ENCODE results near the gene CRIP2.

Gene CRIP2

GRCh38 chr14:105445901-105446845 is 28.4 kb upstream of the CRIP2 start:
- Histone ChIP-seq H3K27me3 (ENCODE audit: insufficient read depth, poor library complexity, severe bottlenecking) (no peaks in the 10 kb centered on the region), H3K4me3 (ENCODE audit: severe bottlenecking) (no peak overlapping the region), H3K9me3 (ENCODE audit: severe bottlenecking) (no peaks in the 10 kb centered on the region), H3K36me3 (ENCODE audit: low read depth) (peaks cover 52% of the 10 kb centered on the region), H3K27ac (ENCODE audit: poor library complexity, severe bottlenecking) (no peak overlapping the region), H3K4me1 (ENCODE audit: insufficient read depth, poor library complexity, severe bottlenecking) (no peaks in the 10 kb centered on the region)
- no peak for DNase-seq (ENCODE audit: low spot score)
- TF ChIP-seq, protein P1, sequence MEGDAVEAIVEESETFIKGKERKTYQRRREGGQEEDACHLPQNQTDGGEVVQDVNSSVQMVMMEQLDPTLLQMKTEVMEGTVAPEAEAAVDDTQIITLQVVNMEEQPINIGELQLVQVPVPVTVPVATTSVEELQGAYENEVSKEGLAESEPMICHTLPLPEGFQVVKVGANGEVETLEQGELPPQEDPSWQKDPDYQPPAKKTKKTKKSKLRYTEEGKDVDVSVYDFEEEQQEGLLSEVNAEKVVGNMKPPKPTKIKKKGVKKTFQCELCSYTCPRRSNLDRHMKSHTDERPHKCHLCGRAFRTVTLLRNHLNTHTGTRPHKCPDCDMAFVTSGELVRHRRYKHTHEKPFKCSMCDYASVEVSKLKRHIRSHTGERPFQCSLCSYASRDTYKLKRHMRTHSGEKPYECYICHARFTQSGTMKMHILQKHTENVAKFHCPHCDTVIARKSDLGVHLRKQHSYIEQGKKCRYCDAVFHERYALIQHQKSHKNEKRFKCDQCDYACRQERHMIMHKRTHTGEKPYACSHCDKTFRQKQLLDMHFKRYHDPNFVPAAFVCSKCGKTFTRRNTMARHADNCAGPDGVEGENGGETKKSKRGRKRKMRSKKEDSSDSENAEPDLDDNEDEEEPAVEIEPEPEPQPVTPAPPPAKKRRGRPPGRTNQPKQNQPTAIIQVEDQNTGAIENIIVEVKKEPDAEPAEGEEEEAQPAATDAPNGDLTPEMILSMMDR (IDR thresholded peaks at IDR 0.05; ENCODE audit: poor library complexity, severe bottlenecking) = no peak
- no peak for ATAC-seq (ENCODE audit: low read depth)

GRCh38 chr14:105446971-105447370 is 27.6 kb upstream of the CRIP2 start:
- no peak overlapping the region for H3K4me3 ChIP-seq (ENCODE audit: severe bottlenecking)
- no peaks in the 10 kb centered on the region for H3K27me3 ChIP-seq (ENCODE audit: insufficient read depth, poor library complexity, severe bottlenecking)
- H3K4me1 ChIP-seq (ENCODE audit: insufficient read depth, poor library complexity, severe bottlenecking) = no peaks in the 10 kb centered on the region
- ATAC-seq (ENCODE audit: low read depth) (no peak), DNase-seq (ENCODE audit: low spot score) (no peak)
- TF ChIP-seq, protein P1 (IDR thresholded peaks at IDR 0.05; ENCODE audit: poor library complexity, severe bottlenecking) = no peak
- H3K9me3 ChIP-seq (ENCODE audit: severe bottlenecking) = no peaks in the 10 kb centered on the region
- H3K36me3 ChIP-seq (ENCODE audit: low read depth) = peaks cover 51% of the 10 kb centered on the region
- H3K27ac ChIP-seq (ENCODE audit: poor library complexity, severe bottlenecking) = no peak overlapping the region

DNA sequence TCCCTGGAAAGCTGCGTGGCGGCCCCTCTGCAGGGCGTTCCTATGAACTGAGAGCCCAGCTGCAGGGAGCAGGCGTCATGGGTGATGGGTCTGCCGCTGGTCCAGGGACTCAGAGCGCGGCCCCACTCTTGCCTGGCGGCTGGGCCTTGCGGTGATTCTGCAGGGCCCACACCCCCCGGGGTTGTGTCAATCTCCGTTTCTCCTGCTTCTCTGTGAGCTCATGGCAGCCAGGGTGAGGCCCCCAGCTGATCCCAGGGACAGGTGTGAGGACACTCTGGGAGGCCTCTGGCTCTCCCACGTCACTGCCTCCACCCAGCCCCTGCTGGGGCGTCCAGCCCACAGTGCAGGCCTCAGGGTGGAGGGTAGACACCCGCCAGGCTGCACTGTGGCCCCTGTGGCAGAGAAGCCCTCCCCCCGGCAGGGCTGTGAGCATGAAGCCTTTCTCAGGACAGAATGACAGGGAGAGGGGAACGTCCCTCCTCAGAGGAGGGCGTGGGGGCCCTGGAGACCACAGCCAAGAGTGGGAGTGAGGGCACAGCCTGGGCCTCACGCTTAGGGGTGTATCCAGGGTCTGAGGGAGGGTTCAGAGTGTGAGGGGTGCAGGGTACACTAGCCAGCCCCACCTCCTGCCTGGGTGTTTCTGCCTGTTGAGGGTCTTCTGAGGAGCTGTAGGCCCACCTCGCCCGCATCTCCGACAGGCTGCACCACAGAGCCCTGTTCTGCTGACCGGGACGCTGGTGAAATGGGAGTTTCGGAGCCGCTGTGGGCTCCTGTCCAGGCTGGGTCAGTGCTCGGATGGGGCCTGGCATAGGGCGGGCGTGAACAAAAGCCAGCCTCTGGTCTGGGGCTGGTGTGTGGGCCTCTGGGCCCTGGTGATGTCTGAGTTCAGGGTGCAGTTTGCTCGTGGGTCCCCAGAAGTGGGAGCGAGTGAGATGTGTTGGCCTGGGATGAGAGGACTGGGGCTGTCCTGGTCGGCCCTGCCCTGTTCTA is 26.7 kb upstream of the CRIP2 start:
- TF ChIP-seq, protein P1 (IDR thresholded peaks at IDR 0.05; ENCODE audit: poor library complexity, severe bottlenecking) = no peak
- Histone ChIP-seq H3K36me3 (ENCODE audit: low read depth) (peaks cover 59% of the 10 kb centered on the region), H3K9me3 (ENCODE audit: severe bottlenecking) (no peaks in the 10 kb centered on the region), H3K4me1 (ENCODE audit: insufficient read depth, poor library complexity, severe bottlenecking) (no peaks in the 10 kb centered on the region), H3K27ac (ENCODE audit: poor library complexity, severe bottlenecking) (no peak overlapping the region), H3K27me3 (ENCODE audit: insufficient read depth, poor library complexity, severe bottlenecking) (no peaks in the 10 kb centered on the region), H3K4me3 (ENCODE audit: severe bottlenecking) (no peak overlapping the region)
- DNase-seq (ENCODE audit: low spot score) (no peak), ATAC-seq (ENCODE audit: low read depth) (peak; percentile 9)

DNA sequence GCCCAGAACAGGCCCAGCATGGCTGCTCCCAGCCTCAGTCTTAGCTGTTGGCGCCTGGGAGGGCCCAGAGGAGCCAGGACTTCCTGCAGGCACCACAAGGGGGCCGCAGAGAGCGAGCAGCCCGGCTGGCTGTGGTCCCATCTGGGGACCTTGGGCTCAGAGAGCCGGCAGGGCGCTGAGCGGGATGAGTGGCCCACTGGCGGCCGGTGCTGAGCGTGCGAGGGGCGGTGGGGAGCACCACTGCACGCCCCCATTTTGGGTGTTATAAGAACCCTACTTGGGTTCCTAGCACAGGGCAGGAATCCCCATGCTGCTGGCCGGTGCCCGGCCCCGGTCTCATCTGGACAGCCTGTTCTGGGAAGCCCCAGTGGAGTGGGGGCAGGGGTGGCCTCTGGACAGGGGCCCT is 25.9 kb upstream of the CRIP2 start:
- Histone ChIP-seq H3K9me3 (ENCODE audit: severe bottlenecking) (no peaks in the 10 kb centered on the region), H3K27ac (ENCODE audit: poor library complexity, severe bottlenecking) (no peak overlapping the region), H3K4me3 (ENCODE audit: severe bottlenecking) (no peak overlapping the region), H3K4me1 (ENCODE audit: insufficient read depth, poor library complexity, severe bottlenecking) (no peaks in the 10 kb centered on the region), H3K27me3 (ENCODE audit: insufficient read depth, poor library complexity, severe bottlenecking) (no peaks in the 10 kb centered on the region), H3K36me3 (ENCODE audit: low read depth) (peaks cover 55% of the 10 kb centered on the region)
- ATAC-seq (ENCODE audit: low read depth) = peak; percentile 62
- DNase-seq (ENCODE audit: low spot score) = no peak
- TF ChIP-seq, protein P1 (IDR thresholded peaks at IDR 0.05; ENCODE audit: poor library complexity, severe bottlenecking) = peak; percentile 81
